Keratinocyte (primary cell): ENCODE results near the gene ZNF500. TPM values are rescaled to one million over a fixed set of nuclear protein-coding genes. Genes with fewer than 3 reads are reported as not detected.

Experiments used
- DNase-seq: peaks from one replicate; pipeline ENCODE4 v3.0.0-alpha.2; 2011; ENCODE audit warnings: low read depth, missing footprints, low spot score
- FAIRE-seq: peaks from 2 replicates; lab custom pipeline; 2011; peaks lifted over from hg19 to GRCh38; lab: Jason Lieb, UNC
- H2AFZ ChIP-seq: 2 replicates; pipeline ENCODE4 v1.6.0; 2012; ENCODE audit warnings: low read length, control low read depth, inconsistent platforms; ENCODE audit not compliant: control insufficient read depth
- H3K27ac ChIP-seq: 2 replicates; pipeline ENCODE4 v1.5.1; 2011; ENCODE audit warnings: low read length; ENCODE audit not compliant: control insufficient read depth, insufficient read depth
- H3K27me3 ChIP-seq: 3 replicates; pipeline ENCODE4 v1.6.0; 2011; ENCODE audit warnings: low read length; ENCODE audit not compliant: control insufficient read depth, insufficient read depth; ENCODE audit errors: extremely low read depth
- H3K36me3 ChIP-seq, 2 experiments: 2 replicates in 1 of 2; 3 replicates in 1 of 2; pipeline ENCODE4 v1.5.1; 2011; ENCODE audit warnings: low read length in 2 of 2, mild to moderate bottlenecking in 1 of 2; ENCODE audit not compliant: control insufficient read depth in 2 of 2, insufficient read depth in 2 of 2; ENCODE audit errors: extremely low read depth in 1 of 2
- H3K4me1 ChIP-seq: 3 replicates; pipeline ENCODE4 v1.5.1; 2011; ENCODE audit warnings: low read length; ENCODE audit not compliant: control insufficient read depth, insufficient read depth; ENCODE audit errors: extremely low read depth
- H3K4me2 ChIP-seq: 3 replicates; pipeline ENCODE4 v1.6.0; 2011; ENCODE audit warnings: low read depth, low read length; ENCODE audit not compliant: control insufficient read depth, insufficient read depth; ENCODE audit errors: extremely low read depth
- H3K4me3 ChIP-seq, 3 experiments: fragments of 200-600 bp in 1 of 3; sonication (generic) in 1 of 3; 2 replicates in 2 of 3; 3 replicates in 1 of 3; pipeline ENCODE4 v1.5.1; 2011 to 2016; ENCODE audit warnings: low read length in 3 of 3, mild to moderate bottlenecking in 3 of 3, control low read depth in 2 of 3, inconsistent platforms in 1 of 3, low read depth in 1 of 3, mixed read lengths in 1 of 3, mixed run types in 1 of 3, moderate library complexity in 1 of 3; ENCODE audit not compliant: control insufficient read depth in 2 of 3, insufficient read depth in 2 of 3; ENCODE audit errors: extremely low read depth in 1 of 3
- H3K79me2 ChIP-seq: 2 replicates; pipeline ENCODE4 v1.6.0; 2012; ENCODE audit warnings: low read length; ENCODE audit not compliant: control insufficient read depth, insufficient read depth
- H3K9ac ChIP-seq: 3 replicates; pipeline ENCODE4 v1.6.0; 2011; ENCODE audit warnings: low read length; ENCODE audit not compliant: control insufficient read depth, insufficient read depth; ENCODE audit errors: extremely low read depth
- H3K9me1 ChIP-seq: 3 replicates; pipeline ENCODE4 v1.6.0; 2011; ENCODE audit warnings: low read length; ENCODE audit not compliant: control insufficient read depth, insufficient read depth; ENCODE audit errors: extremely low read depth
- H3K9me3 ChIP-seq: 2 replicates; pipeline ENCODE4 v1.5.1; 2012; ENCODE audit warnings: low read depth, low read length; ENCODE audit not compliant: control insufficient read depth
- H4K20me1 ChIP-seq: 3 replicates; pipeline ENCODE4 v1.6.0; 2011; ENCODE audit warnings: low read length; ENCODE audit not compliant: control insufficient read depth, insufficient read depth; ENCODE audit errors: extremely low read depth
- CTCF ChIP-seq, 3 experiments: IDR thresholded peaks in 1 of 3; conservative IDR thresholded peaks in 1 of 3; optimal IDR thresholded peaks in 1 of 3; 2 replicates in 2 of 3; 3 replicates in 1 of 3; pipeline versions ENCODE3 to v1.5.1; 2011; ENCODE audit warnings: low read length in 3 of 3, mild to moderate bottlenecking in 3 of 3, moderate library complexity in 2 of 3, control low read depth in 1 of 3, inconsistent platforms in 1 of 3; ENCODE audit not compliant: insufficient read depth in 2 of 3; ENCODE audit errors: extremely low read depth in 1 of 3
- EZH2 ChIP-seq: IDR thresholded peaks from one replicate; pipeline ENCODE4 v1.6.1; 2012; ENCODE audit warnings: inconsistent platforms, mild to moderate bottlenecking, low read length, moderate library complexity
- dilution Hi-C: fragments of 300-500 bp; cut with MboI; formaldehyde crosslinking; loops from one replicate; pipeline ENCODE4 v1.7.0; 2020; ENCODE audit warnings: low sequenced_read_pairs; ENCODE audit not compliant: extremely low pct_ligation_motif_present
- polyA plus RNA-seq, 5 experiments: library from polyadenylated mRNA; depleted of rRNA in 3 of 5; stranded (reverse) in 3 of 5; stranded (forward) in 1 of 5; unstranded in 1 of 5; fragments of >200 nt; gene quantifications; 1 replicate in 1 of 5; 2 replicates in 3 of 5; 3 replicates in 1 of 5; pipeline versions ENCODE4 v1.2.1 to v1.2.3, GENCODE V29; 2011 to 2012; ENCODE audit warnings: missing spikeins in 2 of 5, low read depth in 1 of 5, low replicate concordance in 1 of 5

Gene ZNF500
- polyA plus RNA-seq, 1 donor (not counting 4 experiments of a cell fraction or from before 2014, with no cell fraction given), result 3.3 TPM

- Histone ChIP-seq H3K9me3 (no peaks in the 10 kb centered on the region), H2AFZ (no peak overlapping the region), H3K79me2 (no peaks in the 10 kb centered on the region), H3K4me3 (no peak overlapping the region), H3K9ac (no peak overlapping the region), H3K4me2 (no peak overlapping the region), H3K27ac (no peak overlapping the region), H3K9me1 (no peaks in the 10 kb centered on the region), H3K36me3 (peaks cover 0 to 8% of the 10 kb centered on the region in 2 experiments), H3K27me3 (no peaks in the 10 kb centered on the region), H3K4me1 (peaks cover 19% of the 10 kb centered on the region), H4K20me1 (no peaks in the 10 kb centered on the region)
- dilution Hi-C loops, result no loop called here
- DNase-seq (no peak), FAIRE-seq (no peak)
- no peak for TF ChIP-seq EZH2
- TF ChIP-seq CTCF (optimal IDR thresholded peaks at IDR 0.05 in 1 of 3, IDR thresholded peaks at IDR 0.05 in 1 of 3, conservative IDR thresholded peaks at IDR 0.05 in 1 of 3; ENCODE audit: extremely low read depth in 1 of 3, insufficient read depth in 2 of 3, low read length in 3 of 3), result no peak
Observed at GRCh38 chr16:4797805-4798252, 30.9 kb upstream of the ZNF500 start.

GRCh38 chr16:4796982-4797804 lies 30.2 kb upstream of the ZNF500 start:
- H3K36me3 ChIP-seq, result peaks cover 0 to 8% of the 10 kb centered on the region in 2 experiments
- no peaks in the 10 kb centered on the region for H3K79me2 ChIP-seq
- peaks cover 19% of the 10 kb centered on the region for H3K4me1 ChIP-seq
- H3K9me3 ChIP-seq, result no peaks in the 10 kb centered on the region
- no peak for FAIRE-seq
- H3K27me3 ChIP-seq, result no peaks in the 10 kb centered on the region
- H3K4me2 ChIP-seq, result no peak overlapping the region
- no peak overlapping the region for H3K27ac ChIP-seq
- no peak for DNase-seq
- H4K20me1 ChIP-seq, result no peaks in the 10 kb centered on the region
- no peaks in the 10 kb centered on the region for H3K9me1 ChIP-seq
- H2AFZ ChIP-seq, result no peak overlapping the region
- no peak overlapping the region for H3K4me3 ChIP-seq
- TF ChIP-seq EZH2 (no peak), CTCF (optimal IDR thresholded peaks at IDR 0.05 in 1 of 3, IDR thresholded peaks at IDR 0.05 in 1 of 3, conservative IDR thresholded peaks at IDR 0.05 in 1 of 3; ENCODE audit: extremely low read depth in 1 of 3, insufficient read depth in 2 of 3, low read length in 3 of 3) (no peak)
- dilution Hi-C loops, result no loop called here
- no peak overlapping the region for H3K9ac ChIP-seq
